Endodermal cell (in vitro differentiated cells): ENCODE measurements around the gene FLG2. TPM values are rescaled to one million over a fixed set of nuclear protein-coding genes. Genes with fewer than 3 reads are reported as not detected.

Source experiments
- DNase-seq: peaks from one replicate; pipeline ENCODE4 v3.0.0-alpha.2; 2017
- H3K27ac ChIP-seq: 2 replicates; pipeline ENCODE4 v1.5.1; 2013; ENCODE audit warnings: mild to moderate bottlenecking, low read depth, low read length, moderate library complexity
- H3K27me3 ChIP-seq: 2 replicates; pipeline ENCODE4 v1.6.1; 2013; ENCODE audit warnings: mild to moderate bottlenecking, low read length, moderate library complexity; ENCODE audit not compliant: insufficient read depth, control insufficient read depth, poor library complexity, severe bottlenecking
- H3K36me3 ChIP-seq: 2 replicates; pipeline ENCODE4 v1.7.0; 2013; ENCODE audit warnings: mild to moderate bottlenecking, low read length, moderate library complexity; ENCODE audit not compliant: control insufficient read depth, insufficient read depth
- H3K4me1 ChIP-seq: one replicate; pipeline ENCODE4 v1.7.0; 2013; ENCODE audit warnings: low read length; ENCODE audit not compliant: control insufficient read depth, insufficient read depth
- H3K4me3 ChIP-seq: 2 replicates; pipeline ENCODE4 v1.5.1; 2013; ENCODE audit warnings: mild to moderate bottlenecking, low read length, moderate library complexity
- H3K9ac ChIP-seq: 2 replicates; pipeline ENCODE4 v1.6.1; 2013; ENCODE audit warnings: mild to moderate bottlenecking, low read length, moderate library complexity; ENCODE audit not compliant: poor library complexity, severe bottlenecking; ENCODE audit errors: extremely low read depth
- H3K9me3 ChIP-seq: 2 replicates; pipeline ENCODE4 v1.6.1; 2013; ENCODE audit warnings: mild to moderate bottlenecking, low read length, moderate library complexity; ENCODE audit not compliant: control insufficient read depth
- H3K27ac Mint-ChIP-seq: 2 replicates; pipeline ENCODE4 v1.8.0; 2020; ENCODE audit warnings: mixed read lengths
- H3K27me3 Mint-ChIP-seq: 2 replicates; pipeline ENCODE4 v1.8.0; 2021; ENCODE audit warnings: mild to moderate bottlenecking, mixed read lengths; ENCODE audit not compliant: insufficient read depth
- H3K36me3 Mint-ChIP-seq: 2 replicates; pipeline ENCODE4 v1.8.0; 2020; ENCODE audit warnings: low read depth, mixed read lengths
- H3K4me1 Mint-ChIP-seq: 2 replicates; pipeline ENCODE4 v1.8.0; 2020; ENCODE audit warnings: mixed read lengths
- H3K4me3 Mint-ChIP-seq: 2 replicates; pipeline ENCODE4 v1.8.0; 2020; ENCODE audit warnings: mild to moderate bottlenecking, moderate library complexity, mixed read lengths
- H3K9me3 Mint-ChIP-seq: 2 replicates; pipeline ENCODE4 v1.8.0; 2020; ENCODE audit warnings: mild to moderate bottlenecking, mixed read lengths
- WGBS, 2 experiments: methylation state at CpG; one replicate each; pipeline versions ENCODE4 v1.1.5 to v1.1.7; 2013; ENCODE audit warnings: missing lambda C conversion rate in 2 of 2, mixed read lengths in 1 of 2; ENCODE audit not compliant: insufficient coverage in 1 of 2, insufficient read length in 1 of 2; 5-methylcytosine and 5-hydroxymethylcytosine counted together
- long read RNA-seq, 4 experiments: library from polyadenylated mRNA in 2 of 4; library from RNA in 1 of 4; library from capped mRNA in 1 of 4; stranded (forward) in 3 of 4; unstranded in 1 of 4; transcript quantifications; one replicate each; pipeline ENCODE4 v2.0.0, GENCODE V29; 2020 to 2021; ENCODE audit warnings: inconsistent platforms in 1 of 4
- polyA plus RNA-seq, 2 experiments: library from polyadenylated mRNA; stranded (reverse); fragments of 50-300 nt; gene quantifications; one replicate each; pipeline ENCODE4 v1.2.3, GENCODE V29; 2013
- total RNA-seq, 2 donors: library from RNA; stranded (reverse); fragmentation: NEBNext Ultra II Directional in 1 of 2; extraction: Animal tissue kit (Norgen Biotek cat#: 25700) in 1 of 2; gene quantifications; 2 replicates in 1 of 2; 3 replicates in 1 of 2; pipeline ENCODE4 v1.2.1, GENCODE V29; 2021
- TF ChIP-seq, protein P1 (sequence below): fragments of 200-600 bp; sonication (generic); conservative IDR thresholded peaks from 2 replicates; pipeline ENCODE4 v1.5.0; 2021; ENCODE audit warnings: antibody characterized with exemption, mild to moderate bottlenecking

Gene FLG2
- total RNA-seq, result not detected
- not detected for polyA plus RNA-seq (2013, experiment 1 of 2)
- not detected for polyA plus RNA-seq (2013, experiment 2 of 2)
- long read RNA-seq, experiment 1, result 0 reads
- long read RNA-seq, experiment 2, result 0 reads
- long read RNA-seq, experiment 3, result 0 reads
- long read RNA-seq, experiment 4, result 0 reads

GRCh38 chr1:152359906-152360305, at the start of gene FLG2:
FLG2 (minus strand) TSS chr1:152360006; CDS start chr1:152358884, 1,122 bp downstream.
- TF ChIP-seq, protein P1, sequence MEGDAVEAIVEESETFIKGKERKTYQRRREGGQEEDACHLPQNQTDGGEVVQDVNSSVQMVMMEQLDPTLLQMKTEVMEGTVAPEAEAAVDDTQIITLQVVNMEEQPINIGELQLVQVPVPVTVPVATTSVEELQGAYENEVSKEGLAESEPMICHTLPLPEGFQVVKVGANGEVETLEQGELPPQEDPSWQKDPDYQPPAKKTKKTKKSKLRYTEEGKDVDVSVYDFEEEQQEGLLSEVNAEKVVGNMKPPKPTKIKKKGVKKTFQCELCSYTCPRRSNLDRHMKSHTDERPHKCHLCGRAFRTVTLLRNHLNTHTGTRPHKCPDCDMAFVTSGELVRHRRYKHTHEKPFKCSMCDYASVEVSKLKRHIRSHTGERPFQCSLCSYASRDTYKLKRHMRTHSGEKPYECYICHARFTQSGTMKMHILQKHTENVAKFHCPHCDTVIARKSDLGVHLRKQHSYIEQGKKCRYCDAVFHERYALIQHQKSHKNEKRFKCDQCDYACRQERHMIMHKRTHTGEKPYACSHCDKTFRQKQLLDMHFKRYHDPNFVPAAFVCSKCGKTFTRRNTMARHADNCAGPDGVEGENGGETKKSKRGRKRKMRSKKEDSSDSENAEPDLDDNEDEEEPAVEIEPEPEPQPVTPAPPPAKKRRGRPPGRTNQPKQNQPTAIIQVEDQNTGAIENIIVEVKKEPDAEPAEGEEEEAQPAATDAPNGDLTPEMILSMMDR, result no peak
- H3K9me3 Mint-ChIP-seq, result peaks cover 39% of the 10 kb centered on the region

GRCh38 chr1:152408664-152409063, 48.9 kb upstream of the FLG2 start:
- TF ChIP-seq, protein P1, result no peak
- Mint-ChIP-seq H3K4me3 (no peak overlapping the region), H3K27me3 (no peaks in the 10 kb centered on the region), H3K4me1 (no peaks in the 10 kb centered on the region), H3K27ac (no peak overlapping the region), H3K9me3 (peaks cover 86% of the 10 kb centered on the region), H3K36me3 (no peaks in the 10 kb centered on the region)
- DNase-seq, result no peak
- no peaks in the 10 kb centered on the region for H3K4me1 ChIP-seq
- no peak overlapping the region for H3K4me3 ChIP-seq
- peaks cover 68% of the 10 kb centered on the region for H3K9me3 ChIP-seq
- H3K27me3 ChIP-seq, result no peaks in the 10 kb centered on the region
- H3K9ac ChIP-seq, result no peak overlapping the region
- WGBS, 2 experiments, result 82 to 86% methylated on average over 1 to 4 of the region's 4 CpGs
- H3K27ac ChIP-seq, result no peak overlapping the region
- no peaks in the 10 kb centered on the region for H3K36me3 ChIP-seq

More at GRCh38 chr1:152359906-152360305, at the start of gene FLG2:
- peaks cover 83% of the 10 kb centered on the region for H3K9me3 ChIP-seq
- WGBS, 2 experiments, result 67 to 93% methylated on average over 1 of the region's 2 CpGs
- H3K27ac ChIP-seq, result no peak within 1 kb of the TSS
- no peaks in the 10 kb centered on the region for H3K36me3 Mint-ChIP-seq
- DNase-seq, result no peak
- H3K4me3 Mint-ChIP-seq, result no peak within 1 kb of the TSS
- no peaks in the 10 kb centered on the region for H3K4me1 Mint-ChIP-seq
- H3K4me3 ChIP-seq, result no peak within 1 kb of the TSS
- no peaks in the 10 kb centered on the region for H3K27me3 ChIP-seq
- H3K27ac Mint-ChIP-seq, result no peak within 1 kb of the TSS
- no peaks in the 10 kb centered on the region for H3K36me3 ChIP-seq
- no peak within 1 kb of the TSS for H3K9ac ChIP-seq
- H3K4me1 ChIP-seq, result no peaks in the 10 kb centered on the region
- H3K27me3 Mint-ChIP-seq, result no peaks in the 10 kb centered on the region

GRCh38 chr1:152398812-152399698, 39.2 kb upstream of the FLG2 start:
- no peak overlapping the region for H3K27ac ChIP-seq
- peaks cover 46% of the 10 kb centered on the region for H3K9me3 ChIP-seq
- DNase-seq, result no peak
- no peaks in the 10 kb centered on the region for H3K4me1 ChIP-seq
- H3K9me3 Mint-ChIP-seq, result peaks cover 79% of the 10 kb centered on the region
- H3K9ac ChIP-seq, result no peak overlapping the region
- no peaks in the 10 kb centered on the region for H3K27me3 Mint-ChIP-seq
- H3K36me3 Mint-ChIP-seq, result no peaks in the 10 kb centered on the region
- no peaks in the 10 kb centered on the region for H3K4me1 Mint-ChIP-seq
- no peak overlapping the region for H3K27ac Mint-ChIP-seq
- H3K36me3 ChIP-seq, result no peaks in the 10 kb centered on the region
- TF ChIP-seq, protein P1, result no peak
- 38 to 72% methylated on average over 2 to 8 of the region's 8 CpGs for WGBS, 2 experiments
- H3K4me3 Mint-ChIP-seq, result no peak overlapping the region
- no peaks in the 10 kb centered on the region for H3K27me3 ChIP-seq
- no peak overlapping the region for H3K4me3 ChIP-seq
